Measurements from ENCODE around the gene CELA1. TPM values are rescaled to one million over a fixed set of nuclear protein-coding genes. Genes with fewer than 3 reads are reported as not detected.

CELA1 gene
- total RNA-seq, result not detected in 2 replicates

DNA sequence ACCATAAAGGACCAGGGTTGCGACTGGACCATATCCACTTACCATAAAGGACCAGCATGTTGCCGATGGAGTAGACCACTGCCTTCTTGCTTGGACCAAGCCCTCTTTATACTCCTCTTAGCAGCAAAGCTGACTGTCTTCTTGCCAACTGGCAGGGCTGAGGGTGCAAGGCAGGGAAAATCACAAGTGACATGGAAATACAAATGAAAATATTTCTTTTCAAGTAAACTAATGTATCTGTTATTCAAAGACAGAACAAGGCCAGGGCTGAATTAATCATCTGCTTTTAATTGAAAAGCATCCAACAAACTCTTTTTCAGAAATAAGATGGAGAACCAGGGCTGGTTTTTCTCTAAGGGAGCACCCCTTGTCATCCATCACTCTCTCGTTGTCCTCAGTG lies at the start of gene CELA1:
CELA1 (minus strand) TSS at position 99 of the 400 bp plus-strand sequence; CDS start at position 58, 41 bp downstream.

DNA sequence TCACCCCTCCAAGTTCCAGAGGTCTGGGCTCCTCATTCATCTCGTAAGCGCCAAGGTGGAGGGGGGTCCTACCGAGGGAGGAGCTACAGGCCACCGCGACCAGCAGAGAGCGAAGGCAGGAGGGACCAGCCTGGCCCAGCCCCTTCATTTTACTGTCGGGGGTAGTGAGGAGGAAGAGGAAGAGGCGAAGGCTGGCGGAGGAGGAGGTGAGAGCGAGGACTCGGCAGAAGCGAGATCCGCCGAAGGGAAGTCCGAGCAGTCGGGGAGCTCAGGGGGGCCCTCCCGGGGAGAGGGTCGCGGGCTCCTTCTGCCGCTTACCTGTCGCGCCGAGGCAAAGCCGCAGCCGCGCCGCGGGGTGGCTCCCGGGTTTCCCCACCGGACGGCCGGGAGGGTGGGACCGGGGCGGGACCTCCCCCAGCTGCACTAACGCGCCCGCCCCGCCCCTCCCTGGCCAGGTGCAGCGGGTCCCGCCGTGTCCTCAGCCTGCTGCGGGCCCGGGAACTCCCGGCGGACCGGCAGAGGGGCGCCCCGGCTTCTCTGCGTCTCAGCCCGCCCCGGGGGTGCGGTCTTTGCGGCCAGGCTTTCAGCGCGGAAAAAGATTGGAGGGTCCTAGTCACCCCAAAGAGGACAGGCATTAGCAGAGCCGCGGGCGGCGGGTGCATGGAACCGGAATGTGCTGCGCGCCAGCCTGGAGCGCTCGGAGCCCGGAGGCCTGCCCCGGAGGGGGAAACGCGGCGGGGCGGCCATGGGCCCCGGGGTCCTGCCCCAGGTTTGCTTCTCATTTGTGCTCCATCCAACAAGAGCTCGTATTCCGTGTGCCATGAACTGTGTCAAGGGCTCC lies 45.0 kb upstream of the CELA1 start, which contains the start of gene GALNT6:
GALNT6 (minus strand) TSS at position 124 of the 841 bp plus-strand sequence. CDS start 11,625 bp downstream, outside the sequence.

DNA sequence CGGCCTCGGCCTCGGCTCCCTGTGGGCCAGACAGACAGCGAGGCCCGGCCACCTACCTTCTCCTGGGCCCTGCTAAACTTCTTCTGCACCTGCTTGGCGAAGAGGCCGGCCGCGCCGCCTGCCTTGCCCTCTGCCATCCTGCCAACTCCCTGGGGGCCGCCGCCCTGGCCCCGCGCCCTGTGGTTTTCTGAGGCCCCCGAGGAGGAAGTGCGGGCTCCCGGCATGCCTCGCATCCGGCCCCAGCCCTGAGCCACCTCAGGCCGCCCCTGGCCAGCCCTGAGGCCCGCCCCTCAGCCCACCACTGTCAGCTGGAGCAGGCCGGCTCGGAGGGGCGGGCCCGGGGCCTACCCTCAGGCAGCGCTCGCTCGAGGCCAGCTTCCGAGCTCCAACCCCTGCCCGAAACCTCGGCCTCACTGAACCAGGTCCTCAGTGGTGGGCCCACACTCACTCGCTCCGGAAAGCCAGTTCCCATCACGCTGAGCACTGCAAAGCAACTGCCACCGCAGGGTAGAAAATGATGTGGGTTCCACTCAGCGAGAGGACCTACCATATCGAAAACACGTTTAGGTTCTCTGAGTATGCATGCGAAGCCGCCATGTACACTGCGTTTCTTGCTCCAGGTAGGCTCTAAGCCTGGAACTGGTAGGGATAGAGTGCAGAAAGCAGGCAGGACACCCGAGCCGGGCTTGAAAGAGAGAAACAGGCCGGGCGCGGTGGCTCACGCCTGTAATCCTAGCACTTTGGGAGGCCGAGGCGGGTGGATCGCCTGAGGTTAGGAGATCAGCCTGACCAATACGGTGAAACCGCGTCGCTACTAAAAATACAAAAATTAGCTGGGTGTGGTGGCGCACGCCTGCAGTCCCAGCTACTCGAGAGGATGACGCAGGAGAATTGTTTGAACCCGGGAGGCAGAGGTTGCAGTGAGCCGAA lies 22.2 kb downstream of the CELA1 start, which contains the start of gene BIN2:
BIN2 (minus strand) TSS at position 209 of the 930 bp plus-strand sequence; CDS start at position 137, 72 bp downstream.

Other genes with a start within 250 kb of the CELA1 start
- gene TFCP2, start 173.5 kb downstream of the CELA1 start, total RNA-seq, result 12.6 and 15.3 TPM in 2 replicates
- 3.5 and 5.2 TPM in 2 replicates for gene POU6F1, start 128.6 kb downstream of the CELA1 start, total RNA-seq
- gene DAZAP2, start 107.9 kb downstream of the CELA1 start, total RNA-seq, result 108 and 112 TPM in 2 replicates
- gene SMAGP, start 76.3 kb downstream of the CELA1 start, total RNA-seq, result 9.6 and 19.1 TPM in 2 replicates
- not detected in 2 replicates for gene BIN2, start 22.5 kb downstream of the CELA1 start, total RNA-seq
- gene GALNT6, start 44.7 kb upstream of the CELA1 start, total RNA-seq, result 11.6 and 105 TPM in 2 replicates
- gene SLC4A8, start 78.2 kb upstream of the CELA1 start, total RNA-seq, result 1.6 and 5.4 TPM in 2 replicates
- gene SCN8A, start 244.6 kb upstream of the CELA1 start, total RNA-seq, result 19.2 and 33.1 TPM in 2 replicates